Germinal center (tissue), 1 donor: ENCODE measurements around the gene GAB2.
A peak's percentile ranks its signal among the peaks of the same experiment; 100 is the strongest.

ENCODE experiments used
- DNase-seq: peaks from one replicate; pipeline ENCODE4 v3.0.0; 2012; ENCODE audit warnings: mixed read lengths, low spot score

Gene GAB2

DNA sequence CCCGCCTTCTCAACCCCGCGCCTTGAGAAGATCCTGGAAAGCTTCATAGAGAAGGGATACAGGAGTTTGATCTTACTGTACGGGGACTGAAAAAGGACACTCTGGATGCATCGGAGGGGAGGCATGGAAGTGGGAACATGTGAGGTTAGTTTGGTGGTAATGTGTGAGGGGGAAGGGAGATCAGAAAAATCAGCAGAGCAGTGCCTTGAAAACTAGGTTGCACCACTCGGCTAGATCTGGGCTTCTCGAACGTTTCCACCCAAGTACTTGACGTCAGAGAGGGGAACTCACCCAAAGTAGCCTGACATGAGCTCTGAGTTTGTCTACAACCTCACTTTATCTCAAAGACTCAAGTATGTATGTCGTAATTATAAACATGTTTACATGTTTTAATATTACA lies 214.4 kb downstream of the GAB2 start:
- no peak for DNase-seq

DNA sequence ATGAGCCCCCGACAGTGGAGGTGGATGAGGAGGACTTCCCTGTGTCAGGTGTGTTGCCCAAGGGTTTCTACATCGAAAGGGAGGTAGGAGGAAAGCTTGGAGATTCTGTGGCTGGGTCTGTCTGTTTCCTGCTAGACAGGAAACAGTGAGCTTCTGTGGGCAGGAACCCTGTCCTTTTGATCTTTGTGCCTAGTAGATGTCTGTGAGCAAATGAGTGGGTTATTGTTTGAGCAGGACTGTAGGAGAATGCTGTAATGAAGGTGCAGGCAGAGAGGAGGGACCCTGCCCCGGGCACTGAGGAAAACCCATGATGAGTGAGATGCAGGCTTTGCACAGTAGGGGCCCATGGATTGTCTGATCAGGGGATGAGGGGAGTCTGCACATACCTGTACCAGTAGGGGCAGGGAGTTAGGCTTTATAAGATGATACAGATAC lies 214.9 kb downstream of the GAB2 start:
- no peak for DNase-seq

DNA sequence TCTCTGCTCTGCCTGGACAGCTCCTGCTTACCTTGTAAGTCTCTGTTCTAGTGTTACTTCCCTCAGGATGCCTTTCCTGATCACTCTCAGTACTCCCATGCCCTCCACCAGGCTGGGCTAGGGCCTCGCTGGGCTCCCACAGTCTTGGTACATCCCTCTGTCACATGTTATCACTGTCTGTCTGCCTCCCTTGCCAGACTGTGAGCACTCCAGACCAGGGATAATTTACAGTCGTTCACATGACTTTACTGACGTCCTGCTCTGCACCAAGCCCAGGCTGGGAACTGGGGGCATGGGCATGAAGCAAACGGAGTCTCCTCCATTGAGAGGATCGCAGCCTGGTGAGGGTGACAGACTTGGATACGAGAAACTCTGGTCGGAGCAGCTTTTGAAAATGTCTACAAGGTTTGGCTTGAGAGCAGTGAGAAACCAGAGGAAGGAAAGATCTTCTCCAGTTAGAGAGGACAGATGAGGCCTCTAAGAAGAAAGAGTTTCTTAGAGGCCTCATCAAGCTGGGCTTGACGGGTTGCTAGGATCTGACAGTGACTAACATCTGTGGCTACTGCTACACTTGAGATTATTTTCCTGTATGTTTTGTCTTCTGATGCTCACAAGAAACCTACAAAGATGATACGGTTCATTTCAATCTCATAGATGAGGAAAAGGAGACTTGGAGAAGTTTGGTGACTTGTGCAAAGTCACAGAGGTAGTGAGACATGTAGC lies 216.4 kb downstream of the GAB2 start:
- DNase-seq = no peak

DNA sequence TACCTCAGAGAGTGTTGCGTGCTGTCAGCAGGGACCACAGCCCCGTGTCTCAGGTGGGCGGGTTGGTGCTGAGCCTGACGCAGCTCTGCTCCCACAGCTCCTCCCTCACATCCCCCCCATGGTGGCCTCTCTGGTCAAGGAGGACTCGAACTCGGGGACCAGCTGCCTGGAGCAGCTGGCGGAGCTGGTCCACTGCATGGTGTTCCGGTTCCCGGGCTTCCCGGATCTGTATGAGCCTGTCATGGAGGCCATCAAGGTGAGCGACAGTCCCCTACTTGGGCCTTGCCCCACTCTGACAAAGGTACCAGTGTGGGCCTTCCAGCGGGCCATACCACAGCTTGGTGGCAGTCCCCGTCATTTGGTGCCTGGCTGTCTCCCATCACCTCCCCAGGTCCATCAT lies 217.1 kb downstream of the GAB2 start:
- DNase-seq = no peak

DNA sequence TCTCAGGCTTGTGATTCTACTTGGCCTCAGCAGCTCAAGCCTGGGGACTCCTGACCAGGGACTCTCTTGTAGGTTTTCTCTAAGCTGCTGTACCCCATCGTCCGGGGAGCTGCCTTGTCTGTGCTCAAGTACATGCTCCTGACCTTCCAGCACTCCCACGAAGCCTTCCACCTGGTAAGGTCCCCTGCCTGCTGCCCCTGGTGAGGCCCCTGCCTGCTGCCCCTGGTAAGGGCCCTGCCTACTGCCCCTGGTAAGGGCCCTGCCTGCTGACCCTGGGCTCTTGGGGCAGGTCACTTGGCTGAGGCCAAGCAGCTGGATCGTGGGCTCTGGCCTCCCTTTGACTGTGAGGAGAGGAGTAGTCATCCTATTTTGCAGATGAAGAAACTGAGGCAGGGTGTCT lies 217.6 kb downstream of the GAB2 start:
- DNase-seq = no peak

DNA sequence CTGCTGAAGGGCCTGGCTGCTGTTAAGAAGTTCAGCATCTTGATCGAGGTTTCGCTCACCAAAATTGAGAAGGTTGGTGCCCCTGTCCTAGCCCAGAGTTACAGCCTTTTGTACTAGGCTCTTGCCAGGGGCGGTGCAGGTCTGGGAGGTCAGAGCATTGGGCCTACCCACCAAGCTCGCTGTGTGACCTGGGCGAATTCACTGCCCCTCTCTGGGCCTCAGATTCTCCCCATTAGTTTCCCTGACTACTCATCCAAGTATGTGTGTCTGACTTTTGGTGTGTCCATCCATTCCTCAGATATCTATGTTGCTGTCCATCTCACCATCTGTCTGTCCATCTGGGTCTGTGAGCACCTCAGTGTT lies 218.0 kb downstream of the GAB2 start:
- no peak for DNase-seq

DNA sequence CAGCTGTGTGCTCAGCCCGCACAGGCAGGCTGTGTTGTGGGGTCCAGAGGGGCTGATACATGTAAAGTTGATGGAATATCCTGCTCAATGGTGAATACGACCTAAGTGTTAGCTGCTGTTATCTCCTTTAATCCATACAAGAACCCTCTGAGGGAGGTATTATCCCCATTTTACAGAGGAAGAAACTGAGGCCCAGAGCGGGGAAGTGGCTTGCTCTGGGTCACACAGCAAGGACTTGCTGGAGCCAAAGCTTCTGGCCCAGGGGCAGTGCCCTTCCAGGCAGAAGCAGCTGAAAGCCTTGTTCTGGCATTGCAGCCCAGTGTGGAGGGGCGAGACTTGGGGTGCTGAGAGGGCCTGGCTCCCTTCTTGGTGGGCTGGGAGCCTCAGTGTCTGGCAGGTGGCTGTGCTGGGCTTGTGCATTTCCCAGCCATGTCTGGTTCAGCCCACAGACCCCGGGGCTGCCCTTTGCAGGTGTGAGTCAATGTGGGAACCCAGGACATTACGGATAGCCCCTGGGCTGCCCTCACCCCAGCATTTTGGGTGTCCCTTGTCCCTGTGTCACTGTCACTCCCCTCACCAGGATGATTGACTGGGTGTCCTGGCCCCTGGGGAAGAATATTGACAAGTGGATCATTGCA lies 218.5 kb downstream of the GAB2 start:
- DNase-seq = no peak

DNA sequence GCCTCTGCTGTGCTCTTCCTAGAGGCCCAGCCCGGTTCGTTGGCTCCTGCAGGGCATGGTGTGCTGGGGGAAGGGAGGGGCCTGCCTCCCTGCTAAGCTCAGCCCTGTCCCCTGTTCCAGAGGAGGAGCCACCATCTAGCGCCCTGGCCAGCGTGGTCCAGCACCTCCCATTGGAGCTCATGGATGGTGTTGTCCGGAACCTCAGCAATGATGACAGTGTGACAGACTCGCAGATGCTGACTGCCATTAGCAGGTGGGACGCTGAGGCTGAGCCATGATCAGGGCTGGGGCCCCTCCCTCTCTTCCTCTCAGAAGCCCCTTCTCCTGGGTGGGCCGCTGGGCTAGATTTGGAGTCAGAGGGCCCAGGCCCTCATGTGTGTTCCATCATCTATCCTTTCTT lies 219.8 kb downstream of the GAB2 start:
- DNase-seq = no peak

DNA sequence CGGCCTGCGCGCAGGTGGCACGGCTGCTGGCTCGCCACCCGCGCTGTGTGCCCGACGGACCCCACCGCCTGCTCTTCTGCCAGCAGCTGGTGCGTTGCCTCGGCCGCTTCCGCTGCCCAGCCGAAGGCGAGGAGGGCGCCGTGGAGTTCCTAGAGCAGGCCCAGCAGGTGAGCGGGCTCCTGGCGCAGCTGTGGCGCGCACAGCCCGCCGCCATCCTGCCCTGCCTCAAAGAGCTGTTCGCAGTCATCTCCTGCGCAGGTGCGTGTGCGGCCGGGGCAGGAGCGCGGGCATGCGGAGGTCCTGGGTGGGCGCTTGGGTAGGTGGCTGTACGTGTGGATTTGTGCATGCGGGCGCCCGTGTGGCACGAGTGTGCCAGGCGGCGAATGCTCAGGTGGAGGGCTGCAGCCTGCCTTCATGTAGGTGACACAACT lies 220.9 kb downstream of the GAB2 start:
- no peak for DNase-seq

DNA sequence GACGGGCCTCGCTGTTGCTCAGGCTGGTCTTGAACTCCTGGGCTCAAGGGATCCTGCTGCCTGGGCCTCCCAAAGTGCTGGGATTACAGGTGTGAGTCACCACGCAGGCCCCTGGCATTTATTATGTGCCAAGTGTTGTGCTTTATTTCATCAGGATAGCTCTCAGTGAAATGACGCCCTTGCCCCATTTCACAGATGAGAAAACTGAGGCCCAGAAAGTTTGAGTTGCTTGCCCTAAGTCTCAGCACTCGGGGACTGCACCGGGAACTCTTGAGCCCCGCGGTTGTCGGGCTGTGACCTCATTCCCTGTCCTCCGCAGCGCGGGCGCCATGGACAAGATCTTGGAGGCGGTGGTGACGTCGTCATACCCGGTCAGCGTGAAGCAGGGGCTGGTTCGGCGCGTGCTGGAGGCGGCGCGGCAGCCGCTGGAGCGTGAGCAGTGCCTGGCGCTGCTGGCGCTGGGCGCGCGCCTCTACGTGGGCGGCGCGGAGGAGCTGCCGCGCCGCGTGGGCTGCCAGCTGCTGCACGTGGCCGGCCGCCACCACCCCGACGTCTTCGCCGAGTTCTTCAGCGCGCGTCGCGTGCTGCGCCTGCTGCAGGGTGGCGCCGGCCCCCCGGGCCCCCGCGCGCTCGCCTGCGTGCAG lies 221.6 kb downstream of the GAB2 start:
- DNase-seq = no peak

DNA sequence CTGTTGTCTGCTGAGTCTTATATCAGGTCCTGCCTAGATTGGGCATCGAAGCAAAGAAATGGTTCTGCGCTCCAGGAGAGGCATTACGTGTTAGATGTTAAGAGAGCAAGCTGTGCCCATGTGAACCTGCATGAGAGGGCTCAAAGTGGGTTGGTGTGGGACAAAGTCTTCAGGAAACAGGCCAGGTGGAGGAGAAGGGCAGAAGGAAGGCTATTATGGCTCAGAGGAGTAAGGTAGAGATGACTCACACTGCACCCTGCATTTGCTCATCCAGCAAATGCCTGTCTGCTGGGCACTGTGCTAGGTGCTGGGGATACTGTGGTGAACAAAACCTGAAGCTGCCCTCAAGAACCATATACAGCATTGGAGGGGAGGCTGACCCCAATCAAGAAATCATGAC lies 223.1 kb downstream of the GAB2 start:
- no peak for DNase-seq

DNA sequence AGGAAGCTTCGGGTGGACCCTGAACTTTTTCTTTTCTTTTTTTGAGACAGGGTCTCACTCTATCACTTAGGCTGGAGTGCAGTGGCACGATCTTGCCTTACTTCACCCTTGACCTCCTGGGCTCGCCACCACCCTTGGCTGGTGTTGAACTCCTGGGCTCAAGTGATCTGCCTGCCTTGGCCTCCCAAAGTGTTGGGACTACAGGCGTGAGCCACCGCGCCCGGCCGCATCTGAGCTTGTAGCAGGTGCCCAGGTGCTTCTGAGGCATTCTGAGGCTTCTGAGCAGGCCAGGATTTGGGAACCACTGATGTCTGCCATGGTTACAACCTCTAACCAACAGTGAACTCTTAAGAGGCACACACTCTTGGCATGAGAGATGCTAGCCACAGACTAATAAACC lies 223.8 kb downstream of the GAB2 start:
- DNase-seq = no peak

DNA sequence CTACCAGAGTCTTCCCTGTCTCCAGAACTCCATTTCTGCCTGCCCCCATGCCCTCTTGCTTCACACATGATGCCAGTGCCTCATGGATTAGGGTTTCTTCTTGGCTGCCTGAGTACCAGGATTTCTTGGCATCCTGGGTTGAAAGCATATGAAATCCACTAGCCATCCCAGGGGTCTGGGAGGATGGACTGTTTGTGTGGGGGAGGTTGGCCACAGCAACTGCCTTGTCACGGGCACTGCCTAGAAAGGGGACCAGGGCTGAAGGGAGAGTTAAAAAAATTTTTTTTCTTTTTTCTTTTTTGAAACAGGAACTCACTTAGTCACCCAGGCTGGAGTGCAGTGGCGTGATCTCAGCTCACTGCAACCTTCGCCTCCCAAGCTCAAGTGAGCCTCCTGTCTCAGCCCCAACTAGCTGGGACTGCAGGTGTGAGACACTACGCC lies 224.7 kb downstream of the GAB2 start:
- no peak for DNase-seq

DNA sequence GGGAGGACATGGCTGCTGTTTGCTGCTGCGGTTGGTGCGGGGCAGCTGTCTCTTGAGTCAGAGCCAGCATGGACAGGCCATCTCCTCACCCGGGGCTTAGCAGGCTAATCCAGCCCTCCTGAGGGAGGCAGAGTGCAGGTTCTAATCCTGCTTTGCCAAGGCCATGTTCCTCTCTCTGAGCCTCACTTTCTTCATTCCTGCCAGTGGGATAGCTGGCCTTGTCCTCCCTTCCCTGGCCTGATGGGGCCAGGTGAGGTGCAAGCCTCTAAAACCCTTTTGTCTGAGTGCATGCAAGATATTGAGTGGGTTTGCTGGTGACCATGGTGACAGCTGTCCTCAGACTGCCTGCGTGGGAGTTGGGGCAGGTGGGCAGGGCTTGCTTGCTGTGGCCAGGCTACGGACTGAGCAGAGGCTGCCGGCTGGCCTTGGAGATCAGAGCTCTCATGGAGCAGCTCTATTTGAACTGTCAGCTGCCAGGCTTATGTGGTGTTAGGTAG lies 225.3 kb downstream of the GAB2 start:
- no peak for DNase-seq

DNA sequence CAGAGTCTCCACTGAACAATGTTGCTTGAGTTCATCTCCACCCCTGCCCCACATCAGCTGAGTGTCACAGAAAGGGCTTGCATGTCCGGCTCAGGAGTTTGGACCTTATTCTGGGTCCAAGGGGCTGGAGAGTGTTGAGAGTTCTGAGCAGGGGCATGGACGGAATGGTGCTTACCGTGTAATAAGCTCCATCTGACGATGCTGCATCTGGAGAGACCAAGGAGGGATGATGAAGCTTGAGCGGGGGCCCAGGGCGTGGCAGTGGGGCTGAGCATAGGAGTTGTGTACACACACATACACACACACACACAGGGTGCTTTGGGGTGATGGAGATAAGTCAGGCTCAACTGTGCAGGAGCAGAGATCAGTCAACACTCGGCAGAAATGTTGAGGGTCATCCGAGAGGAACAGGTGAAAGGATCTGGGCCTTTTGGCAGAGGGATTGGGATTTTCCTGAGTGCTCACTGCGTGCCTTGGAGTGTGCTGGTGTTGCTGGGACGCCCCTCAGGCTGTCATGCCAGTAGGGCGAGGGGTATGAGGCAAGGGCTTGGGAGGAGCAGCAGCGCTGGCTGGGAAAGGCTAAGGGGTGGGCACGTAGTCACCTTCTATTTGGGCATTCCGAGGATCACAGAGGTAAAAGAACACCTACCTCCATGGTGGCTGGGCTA lies 226.6 kb downstream of the GAB2 start:
- no peak for DNase-seq

DNA sequence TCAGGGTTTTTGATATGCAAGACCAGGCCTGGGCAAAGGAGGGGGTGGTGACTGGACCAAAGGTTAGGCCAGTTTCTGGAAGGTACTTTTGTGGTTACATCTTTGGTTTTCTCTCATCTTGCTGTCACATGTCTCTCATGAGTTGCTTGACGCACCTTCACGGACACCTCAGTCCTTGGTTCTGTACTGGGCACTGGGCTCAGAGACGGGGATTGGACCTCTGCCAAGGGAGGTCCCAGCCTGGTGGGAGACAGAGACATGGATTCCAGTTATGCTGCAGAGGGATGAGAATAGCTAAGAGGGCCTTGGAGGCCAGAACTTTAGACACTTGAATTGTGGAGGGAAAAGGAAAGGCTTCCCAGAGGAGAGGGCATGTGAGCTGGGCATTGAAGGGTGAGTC lies 227.2 kb downstream of the GAB2 start:
- no peak for DNase-seq

DNA sequence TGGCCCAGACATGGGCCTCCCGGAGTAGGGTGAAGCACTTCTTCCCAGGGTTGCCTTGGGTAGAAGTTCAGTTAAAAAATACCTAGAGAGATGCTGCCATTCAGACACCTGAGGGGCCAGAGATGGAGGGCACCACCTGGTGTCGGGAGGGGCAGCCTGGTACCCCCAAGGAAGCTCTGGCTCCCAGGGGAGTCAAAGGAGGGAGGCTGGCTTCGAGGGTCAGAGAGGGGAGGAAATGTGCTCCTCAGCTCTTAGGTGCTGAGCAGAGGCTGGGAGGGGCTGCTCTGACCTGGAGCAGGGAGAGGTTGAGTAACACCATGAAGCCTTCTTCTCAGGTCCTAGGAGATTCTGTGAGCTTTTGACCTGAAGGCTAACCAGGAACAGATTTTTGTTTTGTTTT lies 227.8 kb downstream of the GAB2 start:
- DNase-seq = no peak

DNA sequence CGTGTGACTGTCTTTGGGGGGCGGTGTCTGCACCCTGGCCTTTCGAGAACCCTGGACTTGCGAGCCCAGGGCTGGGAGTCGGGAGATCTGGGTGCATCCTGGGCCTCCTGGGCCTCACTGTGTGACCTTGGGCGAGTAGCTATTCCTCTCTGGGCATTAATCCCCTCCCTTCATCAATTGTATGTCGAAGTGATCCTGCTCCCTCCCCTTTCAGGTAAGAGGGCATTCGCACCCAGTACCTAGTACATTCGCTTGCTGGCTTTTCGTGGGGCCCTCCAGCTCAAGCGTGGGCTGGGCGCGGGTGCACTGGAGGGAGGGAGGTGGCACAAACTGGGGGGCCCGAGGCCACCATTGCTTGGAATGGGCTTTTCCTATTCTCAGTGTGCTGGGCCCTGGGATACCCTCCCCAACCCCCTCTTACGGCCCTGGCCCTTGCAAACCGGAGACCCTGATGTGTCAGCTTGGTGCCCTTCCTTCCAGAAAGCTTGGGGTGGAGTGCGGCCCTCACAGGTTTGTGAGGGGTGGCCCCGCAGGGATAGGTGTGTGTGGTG lies 228.4 kb downstream of the GAB2 start:
- no peak for DNase-seq

DNA sequence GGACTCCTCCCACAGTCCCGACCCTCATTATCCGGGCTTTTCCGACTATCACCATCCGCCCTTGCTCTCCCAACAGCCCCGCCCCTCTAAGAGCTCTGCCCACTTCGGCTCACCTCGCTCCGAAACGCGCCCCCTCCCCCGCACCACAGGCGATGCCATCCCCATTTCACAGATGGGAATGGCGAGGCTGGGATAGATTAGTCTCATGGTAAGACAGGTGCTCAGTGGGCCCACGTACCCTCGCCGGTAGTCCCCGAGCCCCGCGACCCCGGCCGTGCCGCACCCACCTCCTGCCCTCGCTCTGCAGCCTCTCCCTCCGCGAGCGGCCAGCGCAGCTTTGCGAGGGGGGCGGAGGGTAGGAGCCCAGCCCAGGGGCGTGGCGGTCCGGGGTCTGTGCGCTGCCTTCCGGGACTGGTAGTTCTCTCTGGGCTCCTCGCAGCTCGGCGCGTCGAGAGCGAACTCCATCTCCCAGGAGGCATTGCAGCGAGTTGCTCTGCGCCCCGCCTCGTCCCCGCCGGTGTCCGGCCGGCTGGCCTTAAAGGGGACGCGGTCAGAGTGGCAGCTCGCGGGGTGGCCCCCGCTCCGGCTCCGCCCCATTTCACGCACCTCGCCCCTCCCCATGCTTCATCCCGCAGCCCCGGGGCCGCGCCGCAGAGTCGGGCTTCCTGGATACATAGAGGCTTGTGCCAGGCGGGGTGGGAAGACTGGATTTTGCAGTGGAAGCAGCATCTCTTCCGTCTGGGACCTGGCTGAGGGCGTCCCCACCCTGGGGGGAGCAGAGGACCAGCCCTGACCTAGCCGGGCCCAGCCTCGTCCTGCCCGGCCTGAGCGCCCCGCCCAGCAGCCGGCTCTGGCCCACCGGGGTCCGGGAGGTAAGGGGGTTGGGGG lies 229.1 kb downstream of the GAB2 start, which contains the start of the genes KCTD21 and USP35:
Gene KCTD21 (minus strand): TSS at position 341 of the 888 bp plus-strand sequence. CDS start 14,072 bp downstream, outside the sequence.
Gene USP35 (plus strand): TSS at position 634 of the 888 bp plus-strand sequence. CDS start 7,327 bp downstream, outside the sequence.
- DNase-seq = peak; percentile 97

DNA sequence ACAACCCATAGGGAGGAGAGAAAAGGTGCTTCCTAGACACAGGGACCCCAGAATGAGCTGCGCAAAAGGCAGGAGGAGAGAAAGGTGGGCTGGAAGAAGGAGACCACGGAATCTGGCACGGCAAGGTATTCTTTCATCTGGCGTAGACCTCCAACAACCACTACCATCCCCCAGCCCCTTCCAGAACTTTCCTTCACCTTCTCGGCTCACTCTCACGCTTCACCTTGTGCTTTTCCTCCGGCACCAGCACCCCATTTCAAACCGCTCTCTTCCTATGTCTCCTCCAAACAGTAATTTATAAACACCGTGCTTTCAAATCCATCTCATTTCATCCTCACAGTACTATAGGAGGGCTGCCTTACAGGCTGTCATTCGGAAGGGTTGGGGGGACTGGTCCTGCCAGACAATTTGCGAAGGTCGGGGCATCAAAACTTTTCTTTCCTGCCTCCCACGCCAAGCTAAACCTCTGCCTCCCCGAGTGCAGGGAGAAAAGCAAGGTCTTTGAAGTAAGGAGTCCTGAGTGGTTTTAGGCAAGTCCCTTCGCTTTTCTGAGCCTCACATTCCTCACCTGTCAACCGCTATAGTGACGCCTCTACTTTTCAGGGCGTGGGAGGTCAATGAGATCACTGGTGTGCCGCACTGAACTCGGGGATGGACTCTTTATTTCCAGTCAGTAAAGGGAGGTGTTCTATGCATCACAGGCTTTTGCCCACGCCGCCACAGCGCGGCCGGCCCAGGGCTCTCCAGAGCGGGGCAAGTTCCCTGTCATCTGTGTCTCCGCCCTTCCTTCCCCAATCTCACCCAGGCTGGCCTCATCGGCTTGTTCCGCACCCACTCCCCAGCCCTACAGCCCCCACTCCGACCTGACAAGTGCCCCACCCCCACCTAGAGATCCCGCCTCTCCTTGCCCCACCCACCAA lies 230.0 kb downstream of the GAB2 start:
- peak; percentile 82 for DNase-seq
